Astrocyte (in vitro differentiated cells and primary cell): ENCODE results near the gene BLOC1S4. TPM values are rescaled to one million over a fixed set of nuclear protein-coding genes. Genes with fewer than 3 reads are reported as not detected.
A peak's percentile ranks its signal among the peaks of the same experiment; 100 is the strongest.

Experiments
- DNase-seq: peaks from one replicate; pipeline ENCODE4 v3.0.0-alpha.2; 2010; ENCODE audit warnings: low read depth
- FAIRE-seq: peaks from 2 replicates; lab custom pipeline; 2011; peaks lifted over from hg19 to GRCh38; lab: Jason Lieb, UNC
- H2AFZ ChIP-seq: 2 replicates; pipeline ENCODE4 v1.6.0; 2012; ENCODE audit warnings: low read depth, low read length, inconsistent platforms
- H3K27ac ChIP-seq: 2 replicates; pipeline ENCODE4 v1.5.1; 2011; ENCODE audit warnings: low read depth, low read length, inconsistent platforms
- H3K27me3 ChIP-seq: 2 replicates; pipeline ENCODE4 v1.6.0; 2011; ENCODE audit warnings: low read length, inconsistent platforms; ENCODE audit not compliant: insufficient read depth
- H3K36me3 ChIP-seq: 2 replicates; pipeline ENCODE4 v1.5.1; 2011; ENCODE audit warnings: low read length, inconsistent platforms; ENCODE audit not compliant: insufficient read depth
- H3K4me1 ChIP-seq: 2 replicates; pipeline ENCODE4 v1.5.1; 2011; ENCODE audit warnings: low read length, inconsistent platforms; ENCODE audit not compliant: insufficient read depth
- H3K4me2 ChIP-seq: 2 replicates; pipeline ENCODE4 v1.6.0; 2012; ENCODE audit warnings: low read length, inconsistent platforms
- H3K4me3 ChIP-seq: 2 replicates; pipeline ENCODE4 v1.5.1; 2011; ENCODE audit warnings: low read depth, mild to moderate bottlenecking, low read length, inconsistent platforms; ENCODE audit not compliant: insufficient read depth
- H3K79me2 ChIP-seq: 2 replicates; pipeline ENCODE4 v1.6.0; 2012; ENCODE audit warnings: mild to moderate bottlenecking, low read length, inconsistent platforms; ENCODE audit not compliant: insufficient read depth
- H3K9ac ChIP-seq: 2 replicates; pipeline ENCODE4 v1.6.0; 2012; ENCODE audit warnings: mild to moderate bottlenecking, low read length, inconsistent platforms
- H3K9me3 ChIP-seq: 2 replicates; pipeline ENCODE4 v1.5.1; 2012; ENCODE audit warnings: low read depth, mild to moderate bottlenecking, low read length, inconsistent platforms; ENCODE audit not compliant: insufficient read depth
- H4K20me1 ChIP-seq: 2 replicates; pipeline ENCODE4 v1.6.0; 2012; ENCODE audit warnings: low read length, inconsistent platforms; ENCODE audit not compliant: insufficient read depth
- H3K27ac Mint-ChIP-seq: one replicate; pipeline ENCODE4 v1.8.0; 2021; ENCODE audit warnings: mild to moderate bottlenecking, mixed read lengths; ENCODE audit not compliant: unreplicated experiment
- H3K27me3 Mint-ChIP-seq: one replicate; pipeline ENCODE4 v1.8.0; 2021; ENCODE audit warnings: low read depth, mixed read lengths; ENCODE audit not compliant: unreplicated experiment
- H3K36me3 Mint-ChIP-seq: one replicate; pipeline ENCODE4 v1.8.0; 2021; ENCODE audit warnings: low read depth, mixed read lengths; ENCODE audit not compliant: unreplicated experiment
- H3K4me1 Mint-ChIP-seq: one replicate; pipeline ENCODE4 v1.8.0; 2021; ENCODE audit warnings: low read depth, mixed read lengths; ENCODE audit not compliant: unreplicated experiment
- H3K4me3 Mint-ChIP-seq: one replicate; pipeline ENCODE4 v1.8.0; 2021; ENCODE audit warnings: mild to moderate bottlenecking, moderate library complexity, mixed read lengths; ENCODE audit not compliant: unreplicated experiment
- H3K9me3 Mint-ChIP-seq: one replicate; pipeline ENCODE4 v1.8.0; 2021; ENCODE audit warnings: mild to moderate bottlenecking, mixed read lengths; ENCODE audit not compliant: unreplicated experiment
- CTCF ChIP-seq: IDR thresholded peaks from 2 replicates; pipeline ENCODE4 v1.5.1; 2011; ENCODE audit warnings: low read depth, mild to moderate bottlenecking, inconsistent platforms, low read length, moderate library complexity; ENCODE audit not compliant: insufficient read depth
- EZH2 ChIP-seq: IDR thresholded peaks from 2 replicates; pipeline ENCODE4 v1.6.1; 2012; ENCODE audit warnings: mild to moderate bottlenecking, low read length, inconsistent platforms; ENCODE audit not compliant: insufficient read depth
- total RNA-seq: library from RNA; stranded (reverse); gene quantifications from 2 replicates; pipeline ENCODE4 v1.2.1, GENCODE V29; 2021

BLOC1S4 gene
- total RNA-seq, 1 donor from 2014 or later, result 20.9 TPM

GRCh38 chr4:6758728-6759127 is 42.8 kb downstream of the BLOC1S4 start:
- Mint-ChIP-seq H3K36me3 (no peaks in the 10 kb centered on the region), H3K9me3 (peaks cover 3% of the 10 kb centered on the region), H3K27ac (no peak overlapping the region), H3K4me1 (peaks cover 4% of the 10 kb centered on the region), H3K27me3 (peaks cover 4% of the 10 kb centered on the region), H3K4me3 (no peak overlapping the region)
- H3K27ac ChIP-seq, result no peak overlapping the region
- H3K27me3 ChIP-seq, result no peaks in the 10 kb centered on the region
- H3K79me2 ChIP-seq, result no peaks in the 10 kb centered on the region
- no peak for FAIRE-seq
- no peak overlapping the region for H3K4me3 ChIP-seq
- H3K9ac ChIP-seq, result no peak overlapping the region
- H4K20me1 ChIP-seq, result no peaks in the 10 kb centered on the region
- no peak for TF ChIP-seq EZH2
- no peak for DNase-seq
- no peak overlapping the region for H2AFZ ChIP-seq
- H3K36me3 ChIP-seq, result no peaks in the 10 kb centered on the region
- no peaks in the 10 kb centered on the region for H3K4me1 ChIP-seq
- no peak overlapping the region for H3K4me2 ChIP-seq
- no peaks in the 10 kb centered on the region for H3K9me3 ChIP-seq

- TF ChIP-seq EZH2 (no peak), CTCF (no peak)
- H3K27ac Mint-ChIP-seq, result no peak overlapping the region
- no peak overlapping the region for H2AFZ ChIP-seq
- no peak overlapping the region for H3K4me2 ChIP-seq
- peaks cover 13% of the 10 kb centered on the region for H3K27me3 Mint-ChIP-seq
- FAIRE-seq, result no peak
- no peaks in the 10 kb centered on the region for H3K79me2 ChIP-seq
- H3K27me3 ChIP-seq, result no peaks in the 10 kb centered on the region
- H3K4me1 ChIP-seq, result no peaks in the 10 kb centered on the region
- H3K36me3 Mint-ChIP-seq, result no peaks in the 10 kb centered on the region
- H4K20me1 ChIP-seq, result no peaks in the 10 kb centered on the region
- H3K9me3 ChIP-seq, result no peaks in the 10 kb centered on the region
- H3K36me3 ChIP-seq, result no peaks in the 10 kb centered on the region
- H3K9me3 Mint-ChIP-seq, result no peaks in the 10 kb centered on the region
- DNase-seq, result no peak
- H3K4me3 Mint-ChIP-seq, result no peak overlapping the region
- no peak overlapping the region for H3K27ac ChIP-seq
- H3K4me1 Mint-ChIP-seq, result peaks cover 4% of the 10 kb centered on the region
- H3K4me3 ChIP-seq, result no peak overlapping the region
- H3K9ac ChIP-seq, result no peak overlapping the region
These were observed 44.9 kb downstream of the BLOC1S4 start for GRCh38 chr4:6760865-6761264.

DNA sequence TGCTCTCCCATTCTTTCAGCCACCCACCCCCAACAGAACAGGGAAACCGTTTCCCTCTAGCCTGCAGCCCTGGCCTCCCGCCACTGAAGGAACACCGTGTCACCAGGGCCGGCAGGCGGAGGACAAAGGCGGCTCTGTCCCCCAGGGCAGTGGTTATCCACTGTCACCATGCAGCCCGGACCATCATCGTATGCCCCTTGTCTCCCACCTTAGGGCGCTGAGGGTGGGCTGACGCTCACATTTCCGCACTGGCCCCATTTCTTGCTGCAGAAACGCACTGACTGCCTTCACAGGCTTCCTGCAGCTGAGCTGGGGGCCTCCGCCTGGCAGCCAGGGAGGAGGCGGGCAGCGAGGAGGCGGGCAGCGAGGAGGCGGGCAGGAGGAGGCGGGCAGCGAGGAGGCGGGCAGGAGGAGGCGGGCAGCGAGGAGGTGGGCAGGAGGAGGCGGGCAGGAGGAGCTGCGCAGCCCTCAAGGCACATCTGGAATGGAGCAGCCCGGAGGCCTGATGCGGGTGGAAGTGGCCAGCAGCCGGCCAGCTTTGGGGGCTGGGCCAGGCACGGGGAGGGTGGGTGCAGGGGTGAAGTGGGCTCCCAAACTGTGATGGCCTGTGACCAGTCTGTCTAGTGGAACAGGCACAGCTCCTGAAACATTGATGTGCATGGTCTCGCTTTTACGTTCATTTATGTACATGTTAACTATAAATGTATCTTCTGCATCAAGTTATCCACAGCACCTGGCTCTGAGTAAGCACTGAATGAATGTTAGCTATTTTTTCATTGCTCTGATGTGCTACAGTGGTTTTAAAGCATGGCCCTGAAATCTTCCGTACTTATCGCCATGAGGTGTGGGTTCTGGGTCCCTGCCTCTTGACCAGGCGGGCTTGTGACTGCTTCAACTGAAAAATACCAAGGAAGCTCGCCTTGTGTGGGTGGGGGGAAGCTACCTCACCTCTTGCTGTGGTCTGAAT is 46.0 kb downstream of the BLOC1S4 start:
- Mint-ChIP-seq H3K27ac (peak overlapping the region; percentile 26), H3K27me3 (peaks cover 18% of the 10 kb centered on the region), H3K4me1 (peaks cover 4% of the 10 kb centered on the region), H3K9me3 (no peaks in the 10 kb centered on the region), H3K4me3 (no peak overlapping the region), H3K36me3 (peaks cover 2% of the 10 kb centered on the region)
- Histone ChIP-seq H3K36me3 (no peaks in the 10 kb centered on the region), H3K4me2 (no peak overlapping the region), H3K27me3 (no peaks in the 10 kb centered on the region), H3K79me2 (no peaks in the 10 kb centered on the region), H3K27ac (no peak overlapping the region), H3K9ac (no peak overlapping the region), H4K20me1 (no peaks in the 10 kb centered on the region), H3K4me3 (no peak overlapping the region), H2AFZ (no peak overlapping the region), H3K4me1 (no peaks in the 10 kb centered on the region), H3K9me3 (no peaks in the 10 kb centered on the region)
- no peak for TF ChIP-seq EZH2
- FAIRE-seq, result no peak
- peak; percentile 50 for DNase-seq
